Type B pancreatic cell (in vitro differentiated cells): ENCODE measurements around the gene CLEC3A. TPM values are rescaled to one million over a fixed set of nuclear protein-coding genes. Genes with fewer than 3 reads are reported as not detected.

Experiments used
- DNase-seq: peaks from one replicate; pipeline ENCODE4 v3.0.0; 2021; ENCODE audit warnings: mixed read lengths; ENCODE audit not compliant: unreplicated experiment; ENCODE audit errors: extremely low spot score
- H3K27ac Mint-ChIP-seq: 2 replicates; pipeline ENCODE4 v1.8.0; 2021; ENCODE audit warnings: mild to moderate bottlenecking, mixed read lengths
- H3K27me3 Mint-ChIP-seq: 2 replicates; pipeline ENCODE4 v1.8.0; 2021; ENCODE audit warnings: mixed read lengths
- H3K36me3 Mint-ChIP-seq: 2 replicates; pipeline ENCODE4 v1.8.0; 2021; ENCODE audit warnings: mixed read lengths
- H3K4me1 Mint-ChIP-seq: one replicate; pipeline ENCODE4 v1.8.0; 2021; ENCODE audit warnings: mixed read lengths; ENCODE audit not compliant: unreplicated experiment
- H3K4me3 Mint-ChIP-seq: 2 replicates; pipeline ENCODE4 v1.8.0; 2021; ENCODE audit warnings: mild to moderate bottlenecking, mixed read lengths
- H3K9me3 Mint-ChIP-seq: 2 replicates; pipeline ENCODE4 v1.8.0; 2021; ENCODE audit warnings: mixed read lengths
- total RNA-seq: library from RNA; stranded (reverse); gene quantifications from 2 replicates; pipeline ENCODE4 v1.2.1, GENCODE V29; 2021; ENCODE audit warnings: low replicate concordance
- TF ChIP-seq, protein P1 (sequence below): fragments of 200-600 bp; sonication (generic); conservative IDR thresholded peaks from 2 replicates; pipeline ENCODE4 v1.5.0; 2021; ENCODE audit warnings: antibody characterized with exemption, mild to moderate bottlenecking

Gene CLEC3A
- total RNA-seq, 1 donor from 2014 or later = not detected

DNA sequence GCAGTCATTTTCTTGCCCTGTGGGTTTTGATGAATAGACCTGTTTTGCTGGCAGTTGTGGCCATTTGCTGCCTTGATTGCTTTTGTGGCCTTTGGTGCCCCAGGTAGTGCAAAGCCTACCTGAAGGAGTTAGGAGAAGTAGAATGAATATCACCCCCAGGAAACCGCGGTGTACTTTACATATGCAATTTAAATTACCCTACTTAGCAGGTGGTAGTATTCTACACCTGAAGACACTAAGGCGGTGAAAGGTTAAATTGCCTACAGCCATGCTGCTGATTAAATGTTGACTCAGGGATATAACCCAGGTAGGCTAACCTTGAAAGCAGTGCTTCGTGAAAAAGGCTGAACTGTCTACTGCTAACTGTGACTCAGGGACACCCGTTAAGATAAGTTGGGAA lies 49.9 kb downstream of the CLEC3A start:
- H3K27me3 Mint-ChIP-seq = peaks cover 19% of the 10 kb centered on the region
- no peak overlapping the region for H3K4me3 Mint-ChIP-seq
- H3K36me3 Mint-ChIP-seq = no peaks in the 10 kb centered on the region
- TF ChIP-seq, protein P1, sequence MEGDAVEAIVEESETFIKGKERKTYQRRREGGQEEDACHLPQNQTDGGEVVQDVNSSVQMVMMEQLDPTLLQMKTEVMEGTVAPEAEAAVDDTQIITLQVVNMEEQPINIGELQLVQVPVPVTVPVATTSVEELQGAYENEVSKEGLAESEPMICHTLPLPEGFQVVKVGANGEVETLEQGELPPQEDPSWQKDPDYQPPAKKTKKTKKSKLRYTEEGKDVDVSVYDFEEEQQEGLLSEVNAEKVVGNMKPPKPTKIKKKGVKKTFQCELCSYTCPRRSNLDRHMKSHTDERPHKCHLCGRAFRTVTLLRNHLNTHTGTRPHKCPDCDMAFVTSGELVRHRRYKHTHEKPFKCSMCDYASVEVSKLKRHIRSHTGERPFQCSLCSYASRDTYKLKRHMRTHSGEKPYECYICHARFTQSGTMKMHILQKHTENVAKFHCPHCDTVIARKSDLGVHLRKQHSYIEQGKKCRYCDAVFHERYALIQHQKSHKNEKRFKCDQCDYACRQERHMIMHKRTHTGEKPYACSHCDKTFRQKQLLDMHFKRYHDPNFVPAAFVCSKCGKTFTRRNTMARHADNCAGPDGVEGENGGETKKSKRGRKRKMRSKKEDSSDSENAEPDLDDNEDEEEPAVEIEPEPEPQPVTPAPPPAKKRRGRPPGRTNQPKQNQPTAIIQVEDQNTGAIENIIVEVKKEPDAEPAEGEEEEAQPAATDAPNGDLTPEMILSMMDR = no peak
- no peaks in the 10 kb centered on the region for H3K4me1 Mint-ChIP-seq
- no peak overlapping the region for H3K27ac Mint-ChIP-seq
- no peak for DNase-seq
- no peaks in the 10 kb centered on the region for H3K9me3 Mint-ChIP-seq

DNA sequence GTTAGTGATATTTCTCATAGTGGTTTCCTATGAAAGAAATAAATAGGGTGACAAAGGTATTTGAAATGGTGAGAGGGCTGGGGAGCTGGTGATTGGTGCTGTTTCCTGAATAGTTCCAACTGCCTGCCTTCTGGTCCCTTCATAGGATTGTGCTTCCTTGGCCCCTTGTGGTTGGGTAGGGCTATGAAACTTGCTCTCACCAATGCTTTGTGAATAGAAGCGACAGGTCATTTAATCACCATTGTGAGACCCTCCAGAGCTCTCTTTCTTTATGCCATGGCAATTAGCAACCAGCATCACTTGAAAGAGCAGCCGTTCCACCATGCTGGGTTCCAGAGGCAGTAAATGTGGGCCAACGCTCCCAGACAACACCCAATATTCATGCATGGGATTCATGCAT lies 53.5 kb downstream of the CLEC3A start:
- H3K27ac Mint-ChIP-seq = no peak overlapping the region
- H3K36me3 Mint-ChIP-seq = no peaks in the 10 kb centered on the region
- no peak for DNase-seq
- no peaks in the 10 kb centered on the region for H3K4me1 Mint-ChIP-seq
- TF ChIP-seq, protein P1 = no peak
- no peak overlapping the region for H3K4me3 Mint-ChIP-seq
- H3K9me3 Mint-ChIP-seq = no peaks in the 10 kb centered on the region
- peaks cover 26% of the 10 kb centered on the region for H3K27me3 Mint-ChIP-seq

DNA sequence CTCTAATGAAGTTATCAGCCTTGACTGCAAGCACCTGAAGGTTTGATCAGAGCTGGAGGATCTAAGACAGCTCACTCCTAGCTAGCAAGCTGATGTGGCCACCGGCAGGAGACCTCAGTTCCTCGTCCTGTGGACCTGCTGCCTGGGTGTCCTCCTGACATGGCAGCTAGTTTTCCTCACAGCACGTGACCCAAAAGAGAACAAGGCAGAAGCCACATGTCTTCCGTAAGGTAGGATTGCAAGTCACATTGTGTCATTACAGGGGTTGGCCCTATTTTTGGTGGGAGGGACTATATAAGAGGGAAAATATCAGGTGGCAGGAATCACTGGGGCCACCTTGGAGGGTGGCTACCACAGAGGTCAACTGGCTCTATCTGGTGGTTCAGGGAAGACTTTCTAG lies 59.0 kb downstream of the CLEC3A start:
- no peak for DNase-seq
- H3K4me3 Mint-ChIP-seq = no peak overlapping the region
- H3K9me3 Mint-ChIP-seq = no peaks in the 10 kb centered on the region
- peaks cover 16% of the 10 kb centered on the region for H3K27me3 Mint-ChIP-seq
- no peaks in the 10 kb centered on the region for H3K4me1 Mint-ChIP-seq
- H3K27ac Mint-ChIP-seq = no peak overlapping the region
- TF ChIP-seq, protein P1 = no peak
- no peaks in the 10 kb centered on the region for H3K36me3 Mint-ChIP-seq

Other genes with a start within 250 kb of the CLEC3A start
- gene VAT1L, start 234.0 kb upstream of the CLEC3A start, total RNA-seq = 0.76 and 12.4 TPM in 2 replicates
- 12.6 and 28.2 TPM in 2 replicates for gene WWOX, start 77.1 kb downstream of the CLEC3A start, total RNA-seq